PC-9 (cell line): ENCODE measurements around the gene IQCK. TPM values are rescaled to one million over a fixed set of nuclear protein-coding genes. Genes with fewer than 3 reads are reported as not detected.

Experiments used
- BruUV-seq: library from RNA; stranded (reverse); fragments of 400-500 nt; replicated peaks from 2 replicates; lab custom pipeline; 2021; lab: Mats Ljungman, UMichigan
- CTCF ChIA-PET: fragments of 300-600 bp; sonication (Branson Sonifier 250); formaldehyde crosslinking; loops from one replicate; lab custom pipeline; 2022; ENCODE audit warnings: antibody characterized with exemption; lab: Charles Lee
- POLR2A ChIA-PET: fragments of 300-600 bp; sonication (Branson Sonifier 250); formaldehyde crosslinking; loops from one replicate; lab custom pipeline; 2022; ENCODE audit warnings: antibody characterized with exemption; ENCODE audit not compliant: unreplicated experiment; lab: Charles Lee
- DNase-seq, 2 experiments: peaks; one replicate each; pipeline versions ENCODE4 v3.0.0 to v3.0.0-alpha.2; 2015 to 2022; ENCODE audit warnings: mixed read lengths in 1 of 2
- H2AFZ ChIP-seq: fragments of 200-600 bp; sonication (generic); 2 replicates; pipeline ENCODE4 v1.8.1; 2017; ENCODE audit warnings: antibody characterized with exemption
- H3F3A ChIP-seq: fragments of 200-600 bp; sonication (generic); 2 replicates; pipeline ENCODE4 v1.8.1; 2017; ENCODE audit warnings: antibody characterized with exemption, mild to moderate bottlenecking, low read depth; ENCODE audit not compliant: insufficient read depth
- H3K27ac ChIP-seq: fragments of 200-600 bp; sonication (generic); 2 replicates; pipeline ENCODE4 v1.6.1; 2016; ENCODE audit warnings: mixed run types
- H3K27me3 ChIP-seq: fragments of 200-600 bp; sonication (generic); 2 replicates; pipeline ENCODE4 v1.6.1; 2016; ENCODE audit warnings: low read depth, mixed run types; ENCODE audit not compliant: insufficient read depth
- H3K36me3 ChIP-seq: fragments of 200-600 bp; sonication (generic); 2 replicates; pipeline ENCODE4 v1.6.1; 2016; ENCODE audit warnings: low read depth, mixed run types
- H3K4me1 ChIP-seq: fragments of 200-600 bp; sonication (generic); replicated peaks from 2 replicates; pipeline ENCODE4 v1.6.1; 2016; ENCODE audit warnings: mixed run types; ENCODE audit not compliant: insufficient read depth
- H3K4me2 ChIP-seq: fragments of 200-600 bp; sonication (generic); 2 replicates; pipeline ENCODE4 v1.6.1; 2017; ENCODE audit warnings: mixed run types
- H3K4me3 ChIP-seq: fragments of 200-600 bp; sonication (generic); 2 replicates; pipeline ENCODE4 v1.6.1; 2016; ENCODE audit warnings: mixed run types
- H3K79me2 ChIP-seq: fragments of 200-600 bp; sonication (generic); 2 replicates; pipeline ENCODE4 v1.6.1; 2017; ENCODE audit warnings: low read depth, mixed run types
- H3K9me2 ChIP-seq: fragments of 200-600 bp; sonication (generic); 2 replicates; pipeline ENCODE4 v1.8.1; 2017; ENCODE audit warnings: mild to moderate bottlenecking; ENCODE audit not compliant: insufficient read depth
- H3K9me3 ChIP-seq: fragments of 200-600 bp; sonication (generic); 2 replicates; pipeline ENCODE4 v1.8.1; 2016; ENCODE audit warnings: low read depth; ENCODE audit not compliant: insufficient read depth
- H4K20me1 ChIP-seq: fragments of 200-600 bp; sonication (generic); 2 replicates; pipeline ENCODE4 v1.8.1; 2017; ENCODE audit not compliant: insufficient read depth
- CTCF ChIP-seq: fragments of 200-600 bp; sonication (generic); conservative IDR thresholded peaks from 2 replicates; pipeline ENCODE4 v1.6.1; 2017; ENCODE audit warnings: mixed run types, antibody characterized with exemption, mild to moderate bottlenecking, moderate library complexity
- EZH2 ChIP-seq: fragments of 200-600 bp; sonication (generic); IDR thresholded peaks from 2 replicates; pipeline ENCODE4 v1.8.0; 2017; ENCODE audit warnings: antibody characterized with exemption, low read depth
- intact Hi-C: fragments of 100-400 bp; cut with micrococcal nuclease; formaldehyde crosslinking; loops from one replicate; pipeline ENCODE4 v1.10.0; 2022; ENCODE audit not compliant: unreplicated experiment
- total RNA-seq: library from RNA; stranded (reverse); gene quantifications from 2 replicates; pipeline ENCODE4 v1.2.3, GENCODE V29; 2021

IQCK gene
- total RNA-seq, 1 experiment from 2014 or later: 21.6 TPM

DNA sequence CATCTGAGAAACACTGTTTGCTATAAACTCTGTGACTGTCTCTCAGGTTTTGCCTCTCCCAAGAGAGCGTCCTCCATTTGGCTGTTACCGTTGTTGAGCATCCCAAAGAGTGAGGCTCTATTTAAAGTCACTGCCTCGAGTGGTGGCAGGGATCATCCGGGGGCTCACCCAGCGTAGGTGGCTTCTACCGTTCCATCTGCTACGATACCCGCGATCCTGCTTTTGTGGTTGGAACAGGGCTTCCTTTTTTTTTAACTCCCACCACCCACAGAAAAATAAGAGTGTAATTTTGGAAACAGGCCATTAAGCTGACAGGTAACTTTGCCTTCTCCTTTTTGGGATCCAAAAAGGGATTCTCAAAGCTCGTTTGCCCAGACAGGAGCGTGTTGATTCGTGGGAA, 36.4 kb upstream of the IQCK start:
- Histone ChIP-seq H3K79me2 (no peaks in the 10 kb centered on the region), H4K20me1 (no peaks in the 10 kb centered on the region), H3K9me2 (no peaks in the 10 kb centered on the region), H3F3A (no peaks in the 10 kb centered on the region), H3K9me3 (peaks cover 4% of the 10 kb centered on the region; the same call in 1 of the 2 replicates), H3K27ac (no peak overlapping the region), H3K4me1 (peaks cover 9% of the 10 kb centered on the region), H3K4me2 (no peak overlapping the region), H2AFZ (no peak overlapping the region), H3K27me3 (no peaks in the 10 kb centered on the region), H3K4me3 (no peak overlapping the region), H3K36me3 (no peaks in the 10 kb centered on the region)
- CTCF ChIA-PET: no interaction called here
- no peak for DNase-seq
- no peak for TF ChIP-seq EZH2
- no peak for TF ChIP-seq CTCF
- POLR2A ChIA-PET: no interaction called here
- BruUV-seq: no TSS peak
- intact Hi-C loops: loop anchor here (5.0 kb wide), 1 partner anchor 74 kb away; no protein-coding TSS in a partner anchor

DNA sequence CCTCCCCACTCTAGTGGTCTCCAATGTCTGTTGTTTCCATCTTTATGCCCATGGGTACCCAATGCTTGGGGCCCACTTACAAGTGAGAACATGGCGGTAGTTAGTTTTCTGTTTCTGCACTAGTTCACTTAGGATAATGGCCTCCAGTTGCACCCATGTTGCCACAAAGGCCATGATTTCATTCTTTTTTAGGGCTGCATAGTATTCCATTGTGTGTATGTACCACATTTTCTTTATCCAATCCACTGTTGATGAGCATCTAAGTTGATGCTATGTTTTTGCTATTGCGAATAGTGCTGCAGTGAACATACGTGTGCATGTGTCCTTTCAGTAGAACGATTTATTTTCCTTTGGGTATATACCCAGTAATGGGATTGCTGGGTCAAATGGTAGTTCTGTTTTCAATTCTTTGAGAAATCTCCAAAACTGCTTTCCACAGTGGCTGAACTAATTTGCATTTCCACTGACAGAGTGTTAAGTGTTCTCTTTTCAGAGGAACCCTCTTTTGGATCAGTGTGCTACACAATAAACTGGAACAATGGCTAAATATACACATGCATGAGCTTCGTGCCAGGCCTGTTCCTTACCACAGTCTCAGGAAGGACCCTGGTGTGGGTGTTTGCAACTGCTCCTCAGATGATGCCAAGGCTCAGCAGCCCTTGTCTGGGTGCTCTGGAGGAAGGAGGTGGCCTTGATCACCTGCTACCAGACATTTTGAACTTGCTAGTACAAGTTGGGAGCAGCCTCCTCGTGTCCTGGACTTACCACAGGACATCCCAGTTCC, 34.4 kb upstream of the IQCK start:
- peaks cover 4% of the 10 kb centered on the region; the same call in 1 of the 2 replicates for H3K9me3 ChIP-seq
- H3K9me2 ChIP-seq: no peaks in the 10 kb centered on the region
- no peak overlapping the region for H3K4me3 ChIP-seq
- CTCF ChIA-PET: no interaction called here
- no peaks in the 10 kb centered on the region for H3K27me3 ChIP-seq
- no peaks in the 10 kb centered on the region for H3F3A ChIP-seq
- H4K20me1 ChIP-seq: no peaks in the 10 kb centered on the region
- BruUV-seq: no TSS peak
- TF ChIP-seq EZH2: no peak
- no peak for TF ChIP-seq CTCF
- no peaks in the 10 kb centered on the region for H3K79me2 ChIP-seq
- no peak overlapping the region for H3K27ac ChIP-seq
- no peaks in the 10 kb centered on the region for H3K36me3 ChIP-seq
- peaks cover 9% of the 10 kb centered on the region for H3K4me1 ChIP-seq
- H3K4me2 ChIP-seq: no peak overlapping the region
- H2AFZ ChIP-seq: no peak overlapping the region
- intact Hi-C loops: loop anchor here (5.0 kb wide), 1 partner anchor 76 kb away; no protein-coding TSS in a partner anchor
- POLR2A ChIA-PET: no interaction called here
- DNase-seq: no peak

DNA sequence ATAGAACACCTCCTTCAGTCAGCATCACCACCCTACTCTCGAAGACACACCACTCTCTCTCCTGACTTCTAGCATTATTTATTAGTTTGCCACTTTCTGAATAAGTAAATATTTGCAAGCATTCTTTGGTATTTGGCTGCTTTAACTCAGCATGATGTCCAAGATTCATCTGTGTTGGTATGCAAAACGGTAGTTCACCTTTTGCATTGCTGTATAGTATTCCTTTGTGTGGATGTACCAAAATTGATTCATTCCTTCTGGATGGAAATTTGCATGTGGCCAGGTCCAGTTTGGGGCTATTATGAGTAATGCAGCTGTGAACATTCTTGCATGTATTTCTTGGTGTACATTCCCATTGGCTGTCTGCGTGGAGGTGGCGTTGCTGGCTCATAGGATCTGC, 32.9 kb upstream of the IQCK start:
- Histone ChIP-seq H3K79me2 (no peaks in the 10 kb centered on the region), H3K9me3 (peaks cover 4% of the 10 kb centered on the region; the same call in 1 of the 2 replicates), H3K36me3 (no peaks in the 10 kb centered on the region), H3F3A (no peaks in the 10 kb centered on the region), H3K27me3 (no peaks in the 10 kb centered on the region), H3K9me2 (no peaks in the 10 kb centered on the region), H3K27ac (no peak overlapping the region), H2AFZ (no peak overlapping the region), H3K4me1 (peaks cover 8% of the 10 kb centered on the region), H4K20me1 (no peaks in the 10 kb centered on the region), H3K4me3 (no peak overlapping the region), H3K4me2 (no peak overlapping the region)
- ChIA-PET CTCF (no interaction called here), POLR2A (no interaction called here)
- no TSS peak for BruUV-seq
- TF ChIP-seq CTCF (no peak), EZH2 (no peak)
- intact Hi-C loops: no loop called here
- no peak for DNase-seq
